ENCODE data around the gene BCL10. TPM values are rescaled to one million over a fixed set of nuclear protein-coding genes. Genes with fewer than 3 reads are reported as not detected.

Gene BCL10
- polyA plus RNA-seq, 1 donor from 2014 or later = 17.3 TPM

DNA sequence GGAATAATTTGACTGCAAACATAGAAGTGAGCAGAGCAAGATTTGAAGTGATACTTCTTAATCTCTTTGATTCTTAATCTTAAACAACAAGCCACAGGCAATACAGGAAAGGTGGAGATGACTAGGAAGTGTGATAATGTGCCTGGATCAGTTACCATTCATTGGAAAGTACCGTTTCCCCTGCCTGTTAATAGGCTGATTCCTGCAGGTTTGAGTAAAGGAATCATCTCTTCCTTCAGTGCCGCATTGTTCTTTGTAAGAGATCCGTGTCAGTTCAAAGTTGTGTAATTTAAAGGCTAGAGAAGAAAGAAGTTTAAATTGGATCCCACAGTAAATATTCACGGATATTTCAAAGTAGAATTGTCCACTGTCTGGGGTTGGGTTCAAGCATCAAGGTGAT is 43.5 kb upstream of the BCL10 start:
- H3K9ac ChIP-seq (ENCODE audit: low read length) = no peak overlapping the region
- no peak overlapping the region for H2AFZ ChIP-seq (ENCODE audit: low read depth, low read length)

DNA sequence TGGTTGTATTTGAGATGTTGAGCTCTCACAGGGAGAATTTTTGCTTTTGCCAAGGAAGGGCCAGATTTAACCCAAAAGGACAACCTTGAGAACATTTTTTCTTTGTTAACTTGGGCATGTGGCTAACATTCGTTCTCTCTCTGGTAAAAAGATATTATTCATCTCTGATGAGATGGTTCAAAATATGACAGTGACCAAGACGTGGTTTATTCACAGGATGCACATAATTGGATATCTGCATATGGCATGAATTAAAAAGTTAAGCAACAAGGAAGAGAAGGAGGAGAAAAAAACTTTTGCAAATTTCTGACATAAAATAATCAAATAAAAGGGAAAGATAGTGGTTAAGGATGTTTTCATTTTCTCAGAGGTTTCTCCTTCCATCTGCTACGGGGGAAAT is 43.1 kb upstream of the BCL10 start:
- H3K9ac ChIP-seq (ENCODE audit: low read length) = no peak overlapping the region
- no peak overlapping the region for H3K4me2 ChIP-seq (ENCODE audit: low read length)
- no peaks in the 10 kb centered on the region for H3K9me3 ChIP-seq (ENCODE audit: low read length)
- H3K9me2 ChIP-seq (ENCODE audit: insufficient read depth, low read length) = no peaks in the 10 kb centered on the region
- H3K36me3 ChIP-seq (ENCODE audit: insufficient read depth, low read length) = peaks cover 3% of the 10 kb centered on the region
- no peaks in the 10 kb centered on the region for H3K27me3 ChIP-seq (ENCODE audit: insufficient read depth, low read depth, low read length)
- H3K4me3 ChIP-seq (ENCODE audit: low read length) = no peak overlapping the region
- no peak overlapping the region for H3K27ac ChIP-seq (ENCODE audit: low read length)
- TF ChIP-seq TAF1 (IDR thresholded peaks at IDR 0.05; ENCODE audit: low read depth) (no peak), POLR2AphosphoS5 (IDR thresholded peaks at IDR 0.05) (no peak), EP300 (conservative IDR thresholded peaks at IDR 0.05; ENCODE audit: poor library complexity, severe bottlenecking) (no peak), SMC3 (conservative IDR thresholded peaks at IDR 0.05; ENCODE audit: poor library complexity) (no peak), MXI1 (conservative IDR thresholded peaks at IDR 0.05; ENCODE audit: poor library complexity, severe bottlenecking) (no peak), RAD21 (conservative IDR thresholded peaks at IDR 0.05) (no peak), EZH2 (IDR thresholded peaks at IDR 0.05; ENCODE audit: borderline replicate concordance, insufficient read depth, low read length, poor library complexity, severe bottlenecking) (no peak)
- TF ChIP-seq, protein P1, sequence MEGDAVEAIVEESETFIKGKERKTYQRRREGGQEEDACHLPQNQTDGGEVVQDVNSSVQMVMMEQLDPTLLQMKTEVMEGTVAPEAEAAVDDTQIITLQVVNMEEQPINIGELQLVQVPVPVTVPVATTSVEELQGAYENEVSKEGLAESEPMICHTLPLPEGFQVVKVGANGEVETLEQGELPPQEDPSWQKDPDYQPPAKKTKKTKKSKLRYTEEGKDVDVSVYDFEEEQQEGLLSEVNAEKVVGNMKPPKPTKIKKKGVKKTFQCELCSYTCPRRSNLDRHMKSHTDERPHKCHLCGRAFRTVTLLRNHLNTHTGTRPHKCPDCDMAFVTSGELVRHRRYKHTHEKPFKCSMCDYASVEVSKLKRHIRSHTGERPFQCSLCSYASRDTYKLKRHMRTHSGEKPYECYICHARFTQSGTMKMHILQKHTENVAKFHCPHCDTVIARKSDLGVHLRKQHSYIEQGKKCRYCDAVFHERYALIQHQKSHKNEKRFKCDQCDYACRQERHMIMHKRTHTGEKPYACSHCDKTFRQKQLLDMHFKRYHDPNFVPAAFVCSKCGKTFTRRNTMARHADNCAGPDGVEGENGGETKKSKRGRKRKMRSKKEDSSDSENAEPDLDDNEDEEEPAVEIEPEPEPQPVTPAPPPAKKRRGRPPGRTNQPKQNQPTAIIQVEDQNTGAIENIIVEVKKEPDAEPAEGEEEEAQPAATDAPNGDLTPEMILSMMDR (IDR thresholded peaks at IDR 0.05; ENCODE audit: poor library complexity, severe bottlenecking) = no peak
- TF ChIP-seq, protein P2, sequence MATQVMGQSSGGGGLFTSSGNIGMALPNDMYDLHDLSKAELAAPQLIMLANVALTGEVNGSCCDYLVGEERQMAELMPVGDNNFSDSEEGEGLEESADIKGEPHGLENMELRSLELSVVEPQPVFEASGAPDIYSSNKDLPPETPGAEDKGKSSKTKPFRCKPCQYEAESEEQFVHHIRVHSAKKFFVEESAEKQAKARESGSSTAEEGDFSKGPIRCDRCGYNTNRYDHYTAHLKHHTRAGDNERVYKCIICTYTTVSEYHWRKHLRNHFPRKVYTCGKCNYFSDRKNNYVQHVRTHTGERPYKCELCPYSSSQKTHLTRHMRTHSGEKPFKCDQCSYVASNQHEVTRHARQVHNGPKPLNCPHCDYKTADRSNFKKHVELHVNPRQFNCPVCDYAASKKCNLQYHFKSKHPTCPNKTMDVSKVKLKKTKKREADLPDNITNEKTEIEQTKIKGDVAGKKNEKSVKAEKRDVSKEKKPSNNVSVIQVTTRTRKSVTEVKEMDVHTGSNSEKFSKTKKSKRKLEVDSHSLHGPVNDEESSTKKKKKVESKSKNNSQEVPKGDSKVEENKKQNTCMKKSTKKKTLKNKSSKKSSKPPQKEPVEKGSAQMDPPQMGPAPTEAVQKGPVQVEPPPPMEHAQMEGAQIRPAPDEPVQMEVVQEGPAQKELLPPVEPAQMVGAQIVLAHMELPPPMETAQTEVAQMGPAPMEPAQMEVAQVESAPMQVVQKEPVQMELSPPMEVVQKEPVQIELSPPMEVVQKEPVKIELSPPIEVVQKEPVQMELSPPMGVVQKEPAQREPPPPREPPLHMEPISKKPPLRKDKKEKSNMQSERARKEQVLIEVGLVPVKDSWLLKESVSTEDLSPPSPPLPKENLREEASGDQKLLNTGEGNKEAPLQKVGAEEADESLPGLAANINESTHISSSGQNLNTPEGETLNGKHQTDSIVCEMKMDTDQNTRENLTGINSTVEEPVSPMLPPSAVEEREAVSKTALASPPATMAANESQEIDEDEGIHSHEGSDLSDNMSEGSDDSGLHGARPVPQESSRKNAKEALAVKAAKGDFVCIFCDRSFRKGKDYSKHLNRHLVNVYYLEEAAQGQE (IDR thresholded peaks at IDR 0.05; ENCODE audit: borderline replicate concordance) = no peak
- H3F3A ChIP-seq (ENCODE audit: insufficient read depth, low read length, poor library complexity, severe bottlenecking) = no peaks in the 10 kb centered on the region
- H3K79me2 ChIP-seq (replicated peaks; ENCODE audit: insufficient read depth, low read length) = no peaks in the 10 kb centered on the region
- no peak overlapping the region for H2AFZ ChIP-seq (ENCODE audit: low read depth, low read length)
- H4K20me1 ChIP-seq (ENCODE audit: insufficient read depth) = no peaks in the 10 kb centered on the region

More for the DNA sequence above, 43.5 kb upstream of the BCL10 start:
- peaks cover 3% of the 10 kb centered on the region for H3K36me3 ChIP-seq (ENCODE audit: insufficient read depth, low read length)
- H3K79me2 ChIP-seq (replicated peaks; ENCODE audit: insufficient read depth, low read length) = no peaks in the 10 kb centered on the region
- H3K4me2 ChIP-seq (ENCODE audit: low read length) = no peak overlapping the region
- no peak overlapping the region for H3K4me3 ChIP-seq (ENCODE audit: low read length)
- no peak for TF ChIP-seq EZH2 (IDR thresholded peaks at IDR 0.05; ENCODE audit: borderline replicate concordance, insufficient read depth, low read length, poor library complexity, severe bottlenecking)
- no peak for TF ChIP-seq TAF1 (IDR thresholded peaks at IDR 0.05; ENCODE audit: low read depth)
- TF ChIP-seq RAD21 (conservative IDR thresholded peaks at IDR 0.05) = no peak
- no peak for TF ChIP-seq MXI1 (conservative IDR thresholded peaks at IDR 0.05; ENCODE audit: poor library complexity, severe bottlenecking)
- no peak for TF ChIP-seq SMC3 (conservative IDR thresholded peaks at IDR 0.05; ENCODE audit: poor library complexity)
- TF ChIP-seq POLR2AphosphoS5 (IDR thresholded peaks at IDR 0.05) = no peak
- TF ChIP-seq EP300 (conservative IDR thresholded peaks at IDR 0.05; ENCODE audit: poor library complexity, severe bottlenecking) = no peak
- TF ChIP-seq, protein P2 (IDR thresholded peaks at IDR 0.05; ENCODE audit: borderline replicate concordance) = no peak
- TF ChIP-seq, protein P1 (IDR thresholded peaks at IDR 0.05; ENCODE audit: poor library complexity, severe bottlenecking) = no peak
- H3K9me2 ChIP-seq (ENCODE audit: insufficient read depth, low read length) = no peaks in the 10 kb centered on the region
- no peaks in the 10 kb centered on the region for H3F3A ChIP-seq (ENCODE audit: insufficient read depth, low read length, poor library complexity, severe bottlenecking)
- H3K9me3 ChIP-seq (ENCODE audit: low read length) = no peaks in the 10 kb centered on the region
- H3K27ac ChIP-seq (ENCODE audit: low read length) = no peak overlapping the region
- H3K27me3 ChIP-seq (ENCODE audit: insufficient read depth, low read depth, low read length) = no peaks in the 10 kb centered on the region
- H4K20me1 ChIP-seq (ENCODE audit: insufficient read depth) = no peaks in the 10 kb centered on the region
